Stimulated activated CD4-positive, alpha-beta T cell treated with anti-CD3 and anti-CD28 coated beads, TNF-alpha, amount 100 ng/mL, for 24 hours (primary cell): ENCODE measurements around the gene KAZALD1.

ENCODE experiments used
- DNase-seq, 3 experiments: peaks; one replicate each; pipeline ENCODE4 v3.0.0-alpha.2; 2020; ENCODE audit warnings: low read depth in 3 of 3

The KAZALD1 gene

DNA sequence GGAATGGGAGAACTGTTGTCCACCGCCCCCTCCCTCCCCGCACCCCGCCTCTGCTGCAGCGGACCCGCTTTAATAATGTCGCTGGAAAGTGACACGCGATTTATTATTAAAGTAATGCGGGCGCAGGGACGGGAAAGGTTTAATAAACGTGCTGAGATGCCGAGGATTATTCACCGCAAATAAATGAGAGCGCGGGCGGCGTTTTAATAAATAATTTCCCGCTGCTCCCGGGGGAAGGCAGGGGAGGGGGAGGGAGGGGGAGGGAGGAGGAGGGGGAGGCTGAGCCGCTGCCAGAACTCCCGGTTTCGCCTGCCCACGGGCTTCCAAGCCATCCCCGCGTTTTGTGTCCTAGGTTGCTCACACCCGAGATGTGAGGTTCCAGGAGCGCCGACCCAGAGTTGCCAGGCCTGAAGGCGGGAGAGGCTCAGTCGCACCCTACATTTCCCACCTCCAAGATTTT lies 5.1 kb downstream of the KAZALD1 start:
- no peak for DNase-seq

DNA sequence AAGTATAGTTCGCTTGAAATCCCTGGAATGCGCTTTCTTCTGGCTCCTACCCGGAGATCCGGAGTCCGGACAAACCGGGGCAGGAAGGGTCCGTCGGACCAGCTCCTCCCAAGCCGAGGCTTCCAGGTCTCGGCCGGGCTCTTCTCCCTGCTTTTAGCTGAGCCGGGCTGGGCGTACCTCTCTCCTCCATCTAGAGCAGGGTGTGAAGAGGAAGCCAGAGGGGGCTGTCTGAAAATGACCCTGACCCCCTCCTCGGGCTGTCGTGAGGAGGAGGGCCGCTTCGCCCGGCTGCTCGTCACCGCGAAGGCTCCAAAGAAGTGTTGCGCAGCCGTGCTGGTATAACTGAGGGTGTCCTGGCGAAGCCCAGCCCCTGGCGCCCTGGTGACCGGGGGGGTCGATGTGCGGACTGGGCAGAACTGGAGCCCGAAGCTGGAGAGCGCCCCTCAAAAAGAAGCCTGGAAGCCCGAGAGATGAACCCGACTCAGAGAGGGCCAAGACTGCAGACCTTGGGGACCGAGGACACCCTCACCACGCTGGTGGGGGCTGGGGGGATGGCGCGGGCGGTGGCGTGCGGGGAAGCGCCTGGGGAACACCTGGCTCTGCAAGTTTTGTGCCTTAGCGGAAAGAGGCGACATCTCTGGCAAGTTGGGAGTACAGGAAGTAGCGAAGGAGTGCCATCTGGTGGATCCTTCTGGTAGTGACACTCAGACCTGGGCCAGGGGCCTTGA lies 5.7 kb downstream of the KAZALD1 start:
- DNase-seq, result peak; percentile 59 to 76 (median 73)

DNA sequence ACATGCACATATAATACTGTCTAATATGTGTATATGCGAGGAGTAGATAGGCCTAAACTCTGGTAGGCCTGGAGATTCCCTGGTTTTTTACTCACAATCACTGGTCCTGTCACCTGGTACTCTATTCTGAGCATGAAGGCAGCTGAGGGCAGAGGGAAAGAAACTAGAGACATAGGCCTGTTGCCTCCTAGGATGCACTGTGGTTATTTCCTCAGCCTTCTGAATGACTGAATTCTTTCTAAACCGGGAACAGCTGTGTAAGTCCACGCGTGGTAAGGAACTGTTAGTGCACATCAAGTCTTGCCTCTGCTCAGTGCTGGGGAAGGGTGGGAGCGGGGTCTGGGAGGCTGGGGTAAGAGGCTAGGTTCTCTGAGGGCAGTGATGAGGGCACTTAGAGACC lies 7.7 kb downstream of the KAZALD1 start:
- DNase-seq, result no peak

DNA sequence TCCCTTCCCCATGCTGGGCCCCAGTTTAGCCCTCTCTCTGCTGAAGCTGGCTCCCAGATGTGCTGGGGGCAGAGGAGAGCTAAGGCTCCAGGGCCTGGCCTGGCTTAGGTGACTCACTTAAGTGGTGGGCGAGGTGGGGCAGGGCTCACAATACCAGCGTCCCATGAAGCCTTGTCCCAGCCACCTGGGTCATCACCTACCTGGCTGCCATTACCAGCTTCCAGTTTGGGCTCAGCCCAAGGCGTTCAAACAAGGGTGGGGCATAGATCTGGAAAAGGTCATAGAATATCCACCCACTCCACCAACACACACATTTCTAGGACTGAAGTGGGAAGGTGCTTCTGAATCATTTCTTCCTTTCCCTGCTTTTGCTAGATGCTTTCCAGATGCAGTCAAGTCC lies 8.3 kb downstream of the KAZALD1 start:
- no peak for DNase-seq

DNA sequence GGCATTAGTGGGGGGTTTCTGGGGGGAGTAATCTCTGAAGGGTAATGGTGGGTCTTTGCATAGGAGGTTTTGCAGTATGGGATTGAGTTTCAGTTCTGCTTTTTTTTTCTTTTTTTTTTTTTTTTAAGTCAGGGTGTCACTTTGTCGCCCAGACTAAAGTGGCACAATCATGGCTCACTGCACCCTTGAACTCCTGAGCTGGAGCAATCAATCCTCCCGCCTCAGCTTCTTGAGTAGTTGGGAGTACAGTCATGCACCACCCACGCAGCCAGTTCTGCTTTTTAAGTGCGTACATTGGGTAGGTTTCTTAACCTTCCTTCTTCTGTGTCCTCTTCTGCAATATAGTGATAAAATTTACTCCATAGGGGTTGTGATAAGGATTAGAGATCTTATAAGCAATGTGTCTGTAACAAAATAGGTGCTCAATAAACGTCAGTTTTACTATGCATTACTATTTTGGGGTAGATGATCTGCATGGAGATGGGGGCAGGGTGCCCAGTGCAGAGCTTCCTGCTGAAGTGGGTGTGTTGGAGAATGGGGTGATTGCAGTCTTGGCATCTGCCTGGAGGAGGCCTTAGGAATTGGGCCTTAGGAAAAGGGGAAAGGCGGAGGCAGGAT lies 9.6 kb downstream of the KAZALD1 start:
- peak in 1 of 3 experiments; percentile 28 for DNase-seq

DNA sequence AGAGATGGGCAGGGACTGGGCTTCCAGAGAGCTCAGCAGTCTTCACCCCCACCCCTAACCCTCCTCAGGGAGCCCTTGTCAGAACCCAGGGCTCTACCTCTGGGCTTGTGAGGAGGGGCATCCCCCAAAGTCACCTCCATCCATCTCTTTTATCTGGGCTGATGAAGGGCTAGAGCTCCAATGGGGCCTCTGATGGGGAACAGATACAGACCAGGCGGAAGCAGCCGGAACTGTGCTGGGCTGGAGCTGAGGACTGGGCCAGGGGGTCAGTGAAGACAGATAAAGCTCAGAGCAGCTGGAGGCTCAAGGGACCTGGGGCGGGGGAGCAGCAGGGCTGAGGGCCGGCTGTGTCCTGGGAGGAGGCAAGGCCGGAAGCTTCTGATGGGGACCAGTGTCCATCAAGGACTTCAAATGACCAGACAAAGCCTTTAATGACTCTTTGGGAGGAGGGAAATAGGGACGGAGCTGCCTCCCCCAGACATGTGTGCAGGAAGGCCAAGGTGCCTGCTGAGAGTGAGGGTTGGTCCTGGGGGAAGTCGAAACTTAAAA lies 10.2 kb downstream of the KAZALD1 start:
- DNase-seq, result no peak

DNA sequence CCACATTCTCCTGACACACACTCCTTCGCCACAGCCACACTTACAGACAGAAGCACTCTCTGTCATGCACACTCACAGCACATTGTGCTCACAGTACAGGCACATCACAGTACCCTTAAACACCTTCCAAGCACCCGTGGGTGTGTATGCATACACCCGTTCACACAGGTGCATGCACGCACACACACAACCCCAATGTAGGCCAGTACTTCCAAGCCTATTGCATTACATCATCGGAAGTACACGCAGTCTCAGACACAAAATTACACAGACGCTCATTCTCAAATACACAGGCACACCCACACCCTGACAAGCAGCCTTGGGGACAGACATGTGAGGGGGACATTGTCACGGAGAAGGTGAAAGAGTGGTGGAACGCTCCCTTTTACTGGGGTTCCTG lies 11.1 kb downstream of the KAZALD1 start:
- DNase-seq, result no peak

DNA sequence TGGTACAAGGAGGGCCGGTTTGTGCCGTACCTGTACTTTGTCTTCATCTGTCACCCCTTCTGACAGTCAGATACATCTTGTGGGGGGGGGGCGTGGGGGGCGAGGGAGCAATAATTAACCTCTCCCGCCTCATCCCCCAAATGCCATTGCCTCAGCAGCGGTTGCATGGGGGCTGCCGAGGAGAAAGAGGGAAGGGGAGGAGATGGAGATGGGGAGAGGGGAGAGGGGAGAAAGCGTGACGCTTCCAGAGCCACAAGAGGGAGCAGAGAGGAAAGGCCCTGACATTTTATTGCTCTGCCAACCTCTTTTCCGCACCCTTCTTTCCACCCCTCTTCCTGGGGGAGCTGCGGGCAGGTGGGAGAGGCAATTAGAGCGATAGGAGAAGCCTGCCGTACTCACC lies 11.8 kb downstream of the KAZALD1 start:
- no peak for DNase-seq

DNA sequence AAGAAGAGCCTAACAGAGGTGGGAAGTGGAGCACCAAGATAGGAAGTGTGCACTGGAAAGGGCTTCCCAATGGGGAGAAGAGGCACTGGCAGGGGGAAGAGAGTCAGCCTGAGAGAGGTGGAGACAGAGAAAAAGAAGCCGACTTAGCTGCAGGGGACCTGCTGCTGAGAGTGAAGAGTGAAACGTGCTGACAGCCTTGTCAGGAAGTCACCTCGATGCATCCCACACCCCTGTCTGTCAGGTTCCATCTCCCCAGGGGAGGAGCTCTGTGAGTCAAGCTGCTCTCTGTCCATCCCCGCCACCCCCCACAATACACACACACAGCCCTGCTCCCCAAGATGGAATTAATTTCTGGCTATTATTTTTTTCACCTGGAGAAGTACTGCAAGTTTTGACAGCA lies 14.0 kb downstream of the KAZALD1 start:
- DNase-seq, result no peak

DNA sequence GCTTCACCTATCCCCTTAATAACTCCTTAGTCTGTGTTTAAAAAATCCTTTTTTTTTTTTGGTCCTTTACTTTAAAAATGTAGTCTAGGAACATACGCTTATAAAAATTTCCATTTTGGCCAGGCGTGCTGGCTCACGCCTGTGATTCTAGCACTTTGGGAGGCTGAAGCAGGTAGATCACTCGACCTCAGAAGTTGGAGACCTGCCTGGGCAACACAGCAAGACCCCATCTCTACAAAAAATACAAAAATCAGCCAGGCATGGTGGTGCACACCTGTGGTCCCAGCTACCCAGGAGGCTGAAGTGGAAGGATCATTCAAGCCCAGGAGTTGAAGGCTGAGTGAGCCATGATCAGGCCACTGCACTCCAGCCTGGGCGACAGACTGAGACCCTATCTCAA lies 14.8 kb downstream of the KAZALD1 start:
- no peak for DNase-seq

DNA sequence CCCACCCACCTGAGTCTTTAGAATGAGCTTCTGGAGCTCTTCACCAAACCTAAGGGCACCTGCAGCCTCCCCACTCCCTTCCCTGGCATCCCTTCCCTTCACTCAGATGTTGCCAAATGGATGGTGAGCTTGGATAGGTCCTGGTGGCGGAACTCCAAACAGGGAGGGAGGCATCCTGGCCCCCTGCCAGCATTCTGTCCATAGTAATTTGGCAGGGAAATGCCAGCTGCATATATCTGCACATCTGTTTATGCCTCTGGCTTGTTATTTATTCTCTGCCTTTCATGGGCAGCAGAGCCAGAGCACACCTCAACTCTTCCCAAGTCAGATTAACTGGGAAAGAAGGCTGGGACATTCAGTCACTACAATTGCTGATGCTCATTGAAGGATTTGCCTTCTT lies 18.1 kb downstream of the KAZALD1 start:
- no peak for DNase-seq

DNA sequence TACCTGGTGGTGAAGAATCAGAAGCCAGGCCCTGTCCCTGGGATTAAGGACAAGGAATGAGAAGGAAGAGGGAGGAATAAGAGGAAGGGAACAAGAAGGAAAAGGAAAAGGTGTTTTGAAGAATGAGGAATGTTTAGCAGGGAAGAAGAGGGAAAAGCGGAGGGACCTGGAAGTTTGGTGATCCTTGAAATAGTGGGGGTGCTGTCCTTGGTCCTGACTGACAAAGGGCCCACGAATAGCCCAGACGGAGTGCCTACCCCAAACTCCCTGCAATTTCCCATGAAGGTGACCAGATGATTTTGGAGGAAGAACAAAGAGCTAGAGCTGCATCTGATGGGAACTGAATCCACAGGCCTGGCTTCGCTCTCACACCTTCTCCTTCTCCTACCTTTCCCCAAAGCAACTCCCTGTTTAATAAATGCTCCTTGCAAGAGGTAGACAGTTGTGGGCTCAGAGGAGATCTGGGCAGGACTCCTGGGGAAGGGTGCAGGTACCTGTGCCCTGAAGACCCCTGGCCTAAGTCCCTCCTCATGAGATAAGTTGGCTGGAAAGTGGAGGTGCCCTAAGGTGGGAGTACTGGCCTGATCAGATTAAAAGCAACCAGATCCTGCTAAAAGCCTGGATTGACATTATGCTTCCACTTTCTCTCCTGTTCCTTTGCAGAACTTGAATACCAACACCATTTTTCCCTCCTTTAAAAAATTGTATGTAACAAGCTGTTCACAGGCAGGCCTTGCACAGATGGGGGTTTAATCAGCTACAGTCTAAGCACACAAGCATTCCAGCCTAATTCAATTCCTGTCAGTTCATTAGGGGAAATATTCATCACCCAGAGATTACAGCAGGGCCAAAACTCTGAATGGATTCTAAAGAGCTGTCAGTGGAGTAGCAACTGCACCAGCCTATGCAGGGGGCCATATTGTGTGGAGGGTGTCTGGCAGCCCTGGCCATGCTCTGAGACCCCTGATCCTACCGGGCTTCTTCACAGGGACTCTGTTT lies 19.4 kb downstream of the KAZALD1 start:
- DNase-seq, result no peak

DNA sequence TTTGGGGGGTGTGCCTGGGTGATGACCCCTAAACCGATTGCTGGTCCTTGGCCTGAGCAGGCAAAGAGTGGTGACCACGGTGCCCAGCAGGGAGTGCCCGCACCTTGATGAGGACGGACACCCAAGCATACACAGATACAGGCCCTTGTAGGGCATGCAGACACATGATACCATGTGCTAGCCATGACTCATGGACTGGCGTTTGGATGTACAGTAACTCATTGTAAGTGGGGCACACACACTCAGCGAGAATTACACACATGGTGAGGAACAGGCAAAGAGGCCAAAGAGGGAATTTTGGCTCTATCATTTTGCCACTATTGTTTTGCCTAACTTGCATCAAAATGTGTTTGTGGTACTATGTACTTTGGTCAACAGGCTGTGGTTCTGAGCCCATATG lies 24.1 kb downstream of the KAZALD1 start:
- no peak for DNase-seq

DNA sequence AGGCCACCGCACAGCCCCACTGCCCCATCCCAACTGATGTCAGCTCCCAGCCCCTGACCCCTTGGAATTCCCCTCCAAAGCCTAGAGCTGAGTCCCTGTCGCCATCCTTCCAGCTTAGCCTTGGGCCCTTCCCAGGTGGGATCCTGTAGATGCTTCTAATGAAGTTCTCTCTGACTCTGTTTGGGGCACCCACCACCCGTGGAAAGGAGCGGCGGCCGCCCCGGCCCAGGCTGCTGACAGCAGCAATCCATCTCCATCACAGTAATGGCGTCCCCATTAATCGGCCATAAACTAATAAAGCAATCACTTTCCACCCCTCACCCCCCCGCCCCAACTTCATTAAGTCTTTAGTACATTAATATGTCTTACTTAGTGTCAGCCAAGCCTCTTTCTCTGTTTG lies 25.6 kb downstream of the KAZALD1 start:
- no peak for DNase-seq

DNA sequence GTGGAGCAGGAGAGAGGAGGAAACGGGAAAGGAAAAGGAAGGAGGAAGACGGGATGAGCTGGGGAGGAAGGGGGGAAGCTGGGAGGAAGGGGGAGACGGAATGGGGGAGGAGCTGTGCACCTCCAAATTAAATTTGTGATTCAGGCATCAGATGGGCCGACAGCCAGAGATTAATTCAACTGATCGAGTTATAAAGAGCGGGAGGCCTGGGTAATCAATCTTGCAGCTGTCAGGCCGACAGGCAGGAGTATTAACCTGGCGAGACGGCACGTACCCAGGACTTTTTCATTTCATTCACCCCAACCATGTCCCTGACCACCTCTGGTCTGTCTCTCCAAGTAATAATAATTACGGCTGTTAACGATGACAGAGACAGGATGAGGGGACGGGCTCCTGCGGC lies 26.2 kb downstream of the KAZALD1 start:
- no peak for DNase-seq

DNA sequence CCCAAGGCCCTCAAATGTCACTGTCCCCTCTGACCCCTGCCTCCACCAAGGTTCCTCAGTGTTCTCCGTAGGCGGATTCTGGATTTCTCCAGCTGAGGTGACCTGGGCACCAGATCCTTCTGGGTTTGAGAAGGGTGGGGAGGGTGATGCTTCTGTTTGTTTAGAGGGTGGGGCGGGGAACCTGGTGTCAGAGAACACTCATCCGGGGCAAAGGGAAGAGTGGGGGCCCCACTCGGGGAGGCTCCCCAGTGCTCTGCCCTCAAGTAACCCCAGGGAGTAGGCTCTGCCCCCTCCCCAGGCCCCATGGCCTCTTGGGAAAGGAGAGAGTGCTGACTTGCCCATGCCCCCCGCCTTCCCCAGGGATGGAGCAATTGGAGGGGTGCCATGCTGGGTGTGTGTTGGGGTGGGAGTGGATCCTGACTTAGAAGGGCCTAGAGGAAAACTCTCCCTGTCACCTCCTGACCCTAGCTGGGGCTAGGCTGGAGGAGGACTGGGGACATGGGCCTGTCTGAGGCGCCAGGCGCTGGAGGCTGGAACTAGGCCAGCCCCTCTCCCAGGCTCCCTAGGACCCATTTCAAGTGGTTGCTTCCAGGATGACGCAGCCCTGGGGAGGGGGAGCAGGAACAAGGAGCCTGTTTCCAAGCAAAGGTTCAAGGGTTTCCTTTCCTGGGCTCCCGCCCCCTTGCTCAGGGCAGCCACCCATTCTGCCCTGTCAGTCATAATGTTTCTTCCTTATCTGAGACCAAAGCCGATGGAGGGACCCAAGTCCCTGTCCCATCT lies 27.9 kb downstream of the KAZALD1 start:
- DNase-seq, result no peak

DNA sequence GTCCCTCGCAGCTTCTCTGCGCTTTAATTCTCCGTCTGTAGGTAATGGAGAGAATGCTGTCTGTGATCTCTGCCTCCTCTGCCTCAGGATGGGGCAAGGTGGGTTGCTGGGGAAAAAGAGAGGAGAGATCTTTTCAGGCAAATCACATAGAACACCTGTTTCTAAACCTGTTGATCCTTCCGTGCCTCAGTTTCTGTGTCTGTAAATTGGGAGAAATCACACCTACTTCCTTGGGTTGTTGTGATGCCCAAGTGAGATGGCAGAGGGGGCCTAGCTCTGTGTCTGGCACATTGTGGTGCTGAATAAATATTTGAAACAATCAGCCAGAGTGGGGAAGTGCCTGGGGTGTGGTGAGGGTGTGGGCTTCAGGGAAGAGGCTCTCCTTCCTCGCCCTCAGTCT lies 28.8 kb downstream of the KAZALD1 start:
- DNase-seq, result no peak

DNA sequence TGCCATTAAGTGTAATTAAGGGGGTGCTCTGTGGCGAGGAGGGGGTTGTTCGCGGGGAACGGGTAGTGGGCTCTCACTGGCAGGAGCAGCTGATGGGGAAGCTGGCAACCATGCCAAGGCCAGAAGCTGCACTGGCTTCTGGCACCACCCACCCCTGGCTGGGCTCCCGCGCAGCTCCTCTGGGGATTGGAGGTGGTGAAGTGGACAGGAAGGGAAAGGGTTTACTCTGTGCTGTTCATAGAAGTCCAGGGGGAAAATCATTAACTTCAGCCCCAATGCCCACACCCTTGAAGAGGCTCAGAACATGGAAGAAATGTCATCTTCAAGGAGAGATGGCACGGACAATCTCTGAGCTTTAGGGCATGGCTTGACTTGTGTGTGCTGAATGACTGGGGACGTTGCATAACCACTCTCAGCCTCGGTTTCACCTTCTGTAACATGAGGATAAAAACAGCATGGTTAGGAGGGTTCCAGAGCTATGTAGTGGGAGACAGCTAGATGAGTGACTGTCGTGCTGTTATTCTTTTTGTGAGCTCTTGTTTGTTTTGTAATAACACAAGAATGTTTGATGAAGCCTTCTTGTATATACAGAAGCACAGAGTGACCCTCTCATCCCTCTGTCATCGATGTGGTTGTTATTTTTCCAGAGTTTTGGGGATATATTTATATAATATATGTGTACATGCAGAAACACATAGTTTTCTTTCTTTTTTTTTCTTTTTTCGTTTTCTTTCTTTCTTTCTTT lies 29.9 kb downstream of the KAZALD1 start:
- DNase-seq, result no peak

DNA sequence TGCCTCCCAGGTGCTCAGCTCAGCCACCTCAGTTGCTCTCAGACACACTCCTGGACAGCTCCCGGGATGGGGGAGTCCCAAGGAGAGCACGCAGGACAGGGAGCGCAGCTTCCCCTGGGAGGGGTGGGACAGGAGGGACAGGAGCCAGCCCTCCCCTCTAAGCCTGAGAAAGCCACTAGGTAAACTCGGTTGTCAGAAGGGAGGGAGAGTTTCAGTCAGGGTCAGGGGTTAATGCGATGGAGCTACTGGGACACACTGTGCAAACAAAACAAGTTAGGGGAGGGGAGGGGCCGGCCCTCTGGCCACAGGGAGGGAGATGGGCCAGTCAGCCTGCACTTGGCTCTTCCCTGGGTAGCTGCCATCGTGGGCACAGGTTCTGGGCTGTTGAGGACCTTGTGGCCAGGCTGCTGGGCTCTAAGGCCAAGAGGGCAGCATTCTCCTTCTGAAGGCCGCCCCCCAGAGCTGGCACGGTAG lies 31.1 kb downstream of the KAZALD1 start:
- DNase-seq, result no peak

DNA sequence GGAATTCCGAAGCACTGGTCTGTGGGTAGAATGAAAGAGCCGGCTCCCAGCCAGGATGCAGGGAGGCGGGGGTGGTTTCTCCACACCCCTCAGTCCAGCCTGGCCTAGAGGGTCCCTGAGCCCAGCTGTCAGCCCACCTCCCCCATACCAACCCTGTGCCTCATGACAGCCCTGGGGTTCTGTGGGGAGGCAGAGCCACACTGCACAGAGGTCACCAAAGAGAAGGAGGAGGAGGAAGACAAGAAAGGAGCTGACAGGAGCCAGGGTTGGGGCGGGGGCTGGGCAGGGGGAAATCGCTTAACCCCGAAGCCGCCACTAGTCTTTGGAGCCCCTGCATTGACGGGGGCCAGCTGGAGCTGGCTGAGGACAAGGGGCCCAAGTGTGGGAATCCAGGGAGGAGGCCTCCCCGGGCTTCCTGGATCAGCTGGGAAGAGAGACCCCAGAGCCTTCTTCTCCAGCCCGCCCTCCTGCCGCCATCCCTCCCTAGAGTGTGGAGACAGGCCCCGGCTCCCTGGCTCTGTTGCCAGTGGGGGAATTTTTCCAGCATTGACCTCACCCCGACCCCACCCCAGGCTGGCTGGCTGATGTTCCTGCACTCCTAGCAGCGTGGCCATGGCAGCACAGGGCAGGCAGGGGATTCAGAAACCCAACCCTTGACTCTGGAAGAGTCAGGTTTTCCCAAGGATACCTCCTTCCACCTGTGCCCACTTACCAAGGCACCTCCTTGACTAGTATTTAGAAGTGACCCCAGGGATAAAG lies 32.5 kb downstream of the KAZALD1 start:
- no peak for DNase-seq
